Testis (tissue), 3 donors: Measurements from ENCODE around the gene THSD4. TPM values are rescaled to one million over a fixed set of nuclear protein-coding genes. Genes with fewer than 3 reads are reported as not detected.

Source experiments
- DNase-seq: peaks from one replicate; pipeline ENCODE4 v3.0.0-alpha.2; 2019
- H3K27ac ChIP-seq, 2 donors: fragments of 200-600 bp; sonication (generic); one replicate each; pipeline ENCODE4 v1.5.1; 2019
- H3K27me3 ChIP-seq: fragments of 200-600 bp; sonication (generic); one replicate; pipeline ENCODE4 v1.5.1; 2019
- H3K36me3 ChIP-seq: fragments of 200-600 bp; sonication (generic); one replicate; pipeline ENCODE4 v1.5.1; 2017; ENCODE audit warnings: low read depth; ENCODE audit errors: missing control alignments
- H3K4me1 ChIP-seq: fragments of 200-600 bp; sonication (generic); one replicate; pipeline ENCODE4 v1.5.1; 2019
- H3K4me3 ChIP-seq, 2 donors: fragments of 200-600 bp; sonication (generic); one replicate each; pipeline ENCODE4 v1.5.1; 2017 to 2019
- H3K9me3 ChIP-seq: fragments of 200-600 bp; sonication (generic); one replicate; pipeline ENCODE4 v1.5.1; 2017
- CTCF ChIP-seq, 3 experiments: fragments of 450-650 bp in 2 of 3; fragments of 200-600 bp in 1 of 3; sonication (generic) in 1 of 3; IDR thresholded peaks; one replicate each; pipeline ENCODE4 v1.5.1; 2016 to 2019; ENCODE audit warnings: antibody characterized with exemption in 3 of 3, mild to moderate bottlenecking in 2 of 3, moderate library complexity in 1 of 3
- POLR2A ChIP-seq: fragments of 450-650 bp; IDR thresholded peaks from one replicate; pipeline ENCODE4 v1.6.1; 2017; ENCODE audit warnings: antibody characterized with exemption, mild to moderate bottlenecking, moderate library complexity
- WGBS, 2 donors: methylation state at CpG; one replicate each; pipeline ENCODE4 v1.1.5; 2018; 5-methylcytosine and 5-hydroxymethylcytosine counted together
- intact Hi-C: fragments of 100-400 bp; cut with DNase I; formaldehyde crosslinking; loops from one replicate; pipeline ENCODE4 v1.15.1; 2023; ENCODE audit warnings: low total_unique reads
- polyA plus RNA-seq: library from polyadenylated mRNA; stranded (reverse); fragments of 350-450 nt; fragmentation: Illumina TruSeq; extraction: RNeasy Lipid Tissue Mini Kit (QIAGEN cat#74804); gene quantifications from one replicate; pipeline ENCODE4 v1.2.3, GENCODE V29; 2014; ENCODE audit warnings: low read depth, low replicate concordance; ENCODE audit not compliant: insufficient read depth
- total RNA-seq, 2 donors: library from RNA; depleted of rRNA; stranded (reverse); fragments of >200 nt; gene quantifications; one replicate each; pipeline ENCODE4 v1.2.3, GENCODE V29; 2016

Gene THSD4
- total and polyA plus RNA-seq, 3 donors from 2014 or later, result 14.3 to 21.5 (median 18.2) TPM

GRCh38 chr15:71801935-71802655, 686.8 kb downstream of the THSD4 start:
- 71 to 76% methylated on average over 24 of the region's 24 CpGs for WGBS, 2 donors
- Histone ChIP-seq H3K4me1 (peaks cover 10% of the 10 kb centered on the region), H3K27ac (no peak overlapping the region), H3K27me3 (no peaks in the 10 kb centered on the region), H3K4me3 (peak overlapping the region; percentile 20 to 38), H3K9me3 (no peaks in the 10 kb centered on the region), H3K36me3 (no peaks in the 10 kb centered on the region)
- intact Hi-C loops, result no loop called here
- no peak for TF ChIP-seq CTCF (IDR thresholded peaks at IDR 0.05)
- peak; percentile 20 for TF ChIP-seq POLR2A
- DNase-seq, result peak; percentile 63

GRCh38 chr15:71802770-71803169, 687.5 kb downstream of the THSD4 start:
- peak in 2 of 3 experiments; percentile 30 to 37 for TF ChIP-seq CTCF (IDR thresholded peaks at IDR 0.05)
- TF ChIP-seq POLR2A, result no peak
- intact Hi-C loops, result no loop called here
- Histone ChIP-seq H3K27me3 (no peaks in the 10 kb centered on the region), H3K4me1 (peaks cover 17% of the 10 kb centered on the region), H3K9me3 (no peaks in the 10 kb centered on the region), H3K27ac (no peak overlapping the region), H3K4me3 (peak overlapping the region; percentile 20 to 38), H3K36me3 (no peaks in the 10 kb centered on the region)
- 47 to 63% methylated on average over 21 of the region's 21 CpGs for WGBS, 2 donors
- DNase-seq, result peak; percentile 61

- TF ChIP-seq CTCF (IDR thresholded peaks at IDR 0.05) (no peak), POLR2A (no peak)
- Histone ChIP-seq H3K4me1 (peaks cover 24% of the 10 kb centered on the region), H3K36me3 (no peaks in the 10 kb centered on the region), H3K27ac (no peak overlapping the region), H3K9me3 (no peaks in the 10 kb centered on the region), H3K4me3 (no peak overlapping the region), H3K27me3 (no peaks in the 10 kb centered on the region)
- 63 to 68% methylated on average over 5 of the region's 5 CpGs for WGBS, 2 donors
- no peak for DNase-seq
- intact Hi-C loops, result no loop called here
Observed at GRCh38 chr15:71804226-71804625, 689.0 kb downstream of the THSD4 start.

- intact Hi-C loops, result no loop called here
- H3K36me3 ChIP-seq, result no peaks in the 10 kb centered on the region
- DNase-seq, result peak; percentile 57
- no peaks in the 10 kb centered on the region for H3K9me3 ChIP-seq
- no peaks in the 10 kb centered on the region for H3K27me3 ChIP-seq
- WGBS, 2 donors, result 58 to 60% methylated on average over 6 of the region's 6 CpGs
- TF ChIP-seq POLR2A (no peak), CTCF (IDR thresholded peaks at IDR 0.05) (no peak)
- H3K4me1 ChIP-seq, result peaks cover 24% of the 10 kb centered on the region
- H3K4me3 ChIP-seq, result no peak overlapping the region
- no peak overlapping the region for H3K27ac ChIP-seq
Observed at GRCh38 chr15:71804695-71805470, 689.6 kb downstream of the THSD4 start.
